Epithelial cell of esophagus (primary cell): Measurements from ENCODE around the gene MYO7B.

Experiments used
- DNase-seq: peaks from one replicate; pipeline ENCODE4 v3.0.0; 2010; ENCODE audit warnings: low read depth
- H3K4me3 ChIP-seq: 2 replicates; pipeline ENCODE4 v1.5.1; 2011; ENCODE audit warnings: mild to moderate bottlenecking, low read length, control low read depth
- CTCF ChIP-seq: IDR thresholded peaks from 2 replicates; pipeline ENCODE4 v1.5.1; 2011; ENCODE audit warnings: low read depth, mild to moderate bottlenecking, low read length, control low read depth, inconsistent platforms; ENCODE audit not compliant: insufficient read depth; ENCODE audit errors: missing control alignments

The MYO7B gene

GRCh38 chr2:127663566-127664064 is 128.1 kb downstream of the MYO7B start:
- no peak overlapping the region for H3K4me3 ChIP-seq
- no peak for TF ChIP-seq CTCF
- no peak for DNase-seq

- TF ChIP-seq CTCF: no peak
- H3K4me3 ChIP-seq: no peak overlapping the region
- no peak for DNase-seq
These were observed 128.8 kb downstream of the MYO7B start for GRCh38 chr2:127664065-127664894.

- H3K4me3 ChIP-seq: no peak overlapping the region
These were observed 129.4 kb downstream of the MYO7B start for GRCh38 chr2:127664895-127665225.

GRCh38 chr2:127665267-127665893 is 129.9 kb downstream of the MYO7B start:
- TF ChIP-seq CTCF: no peak

More at GRCh38 chr2:127664895-127665225, 129.4 kb downstream of the MYO7B start:
- DNase-seq: no peak
- no peak for TF ChIP-seq CTCF

GRCh38 chr2:127669056-127669455 is 133.6 kb downstream of the MYO7B start:
- no peak overlapping the region for H3K4me3 ChIP-seq
- TF ChIP-seq CTCF: no peak
- no peak for DNase-seq

More at GRCh38 chr2:127665267-127665893, 129.9 kb downstream of the MYO7B start:
- H3K4me3 ChIP-seq: no peak overlapping the region
- peak; percentile 34 for DNase-seq

- no peak for DNase-seq
- TF ChIP-seq CTCF: no peak
- H3K4me3 ChIP-seq: no peak overlapping the region
These were observed 134.8 kb downstream of the MYO7B start for GRCh38 chr2:127670055-127670956.
